GM18951 (cell line): ENCODE data around the gene KMT5B.
A peak's percentile ranks its signal among the peaks of the same experiment; 100 is the strongest.

ENCODE experiments used
- POLR2A ChIP-seq: IDR thresholded peaks from 4 replicates; pipeline ENCODE4 v1.6.1; 2011; ENCODE audit warnings: mild to moderate bottlenecking; ENCODE audit not compliant: insufficient read length, insufficient read depth; ENCODE audit errors: extremely low read depth
- in situ Hi-C: fragments of 300-500 bp; cut with MboI; formaldehyde crosslinking; loops from one replicate; pipeline ENCODE4 v1.12.0; 2022; ENCODE audit warnings: low sequenced_read_pairs, mixed read lengths, inconsistent platforms; ENCODE audit not compliant: unreplicated experiment

KMT5B gene

DNA sequence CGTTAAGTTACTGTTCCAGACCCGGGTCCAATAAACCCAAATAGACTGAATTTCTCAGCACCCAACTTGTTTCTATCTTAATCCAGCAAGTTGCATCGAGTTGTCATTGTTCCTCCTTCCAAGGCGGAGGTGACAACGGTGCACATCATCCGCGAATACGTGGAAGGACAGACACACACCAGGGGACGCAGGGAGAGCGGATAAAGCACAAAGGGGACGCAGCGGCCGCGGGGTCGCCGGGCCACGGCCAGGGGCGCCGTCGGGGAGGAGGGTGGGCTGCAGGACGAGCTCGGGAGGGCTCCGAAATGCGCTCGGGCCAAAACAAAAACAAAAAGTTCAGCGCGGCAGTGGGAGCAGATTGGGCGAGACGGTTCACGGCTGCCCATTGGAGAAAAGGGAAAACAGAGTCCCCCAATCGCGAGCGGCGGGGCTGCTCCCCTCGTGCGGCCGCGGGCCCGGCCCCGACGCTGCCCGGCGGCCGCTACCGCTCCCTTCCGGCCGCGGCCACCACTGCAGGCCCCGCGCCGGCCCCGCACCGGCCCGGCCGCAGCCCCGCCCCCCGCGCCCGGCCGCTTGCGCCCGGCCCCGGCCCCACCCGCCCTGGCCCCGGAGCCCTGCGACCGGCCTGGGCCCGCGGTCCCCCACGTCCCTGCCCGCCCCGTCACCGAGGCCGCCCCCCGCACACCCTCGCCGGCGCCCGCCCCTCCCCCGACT, 518 bp downstream of the KMT5B start:
- in situ Hi-C loops: no loop called here

DNA sequence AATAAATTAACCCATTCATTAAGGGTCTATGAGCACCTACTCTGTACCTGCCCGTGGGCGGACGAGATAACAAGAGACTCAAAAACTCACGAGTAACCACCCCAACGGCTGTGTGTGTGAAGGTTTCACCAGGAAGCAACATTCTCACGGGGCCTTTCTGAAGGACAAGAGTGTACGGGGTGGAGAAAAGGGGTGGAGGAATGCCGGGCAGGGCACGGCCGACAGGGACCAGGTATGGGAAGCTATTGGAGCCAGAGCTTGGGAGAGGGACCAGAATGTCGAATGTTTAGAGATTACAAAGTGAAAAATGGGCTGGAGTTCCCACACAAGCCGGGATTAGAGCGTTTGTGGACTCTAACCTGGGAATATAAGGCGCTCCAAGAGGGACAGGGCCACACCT, 1.6 kb downstream of the KMT5B start:
- no peak for TF ChIP-seq POLR2A
- in situ Hi-C loops: no loop called here

More for the DNA sequence above, 518 bp downstream of the KMT5B start:
- peak; percentile 51 for TF ChIP-seq POLR2A

DNA sequence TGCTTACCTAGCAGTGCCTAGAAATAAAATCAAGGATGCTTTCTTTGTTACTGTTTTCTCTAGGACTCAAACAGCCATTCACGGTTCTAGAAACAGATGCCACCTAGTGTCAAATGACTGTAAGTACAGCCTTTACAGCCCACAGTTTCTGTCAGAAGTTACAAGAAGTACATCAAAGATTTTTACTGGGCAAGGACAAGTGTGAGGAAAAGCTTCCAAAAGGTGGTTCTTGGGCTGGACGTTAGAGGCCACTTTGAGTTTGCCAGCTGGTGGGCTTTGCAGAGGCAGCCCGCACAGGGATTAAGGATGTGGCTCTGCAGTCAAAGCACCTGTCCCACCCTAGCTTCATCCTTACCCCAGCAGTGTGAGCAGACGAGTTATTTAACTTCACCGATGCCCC, 6.9 kb downstream of the KMT5B start:
- in situ Hi-C loops: no loop called here

DNA sequence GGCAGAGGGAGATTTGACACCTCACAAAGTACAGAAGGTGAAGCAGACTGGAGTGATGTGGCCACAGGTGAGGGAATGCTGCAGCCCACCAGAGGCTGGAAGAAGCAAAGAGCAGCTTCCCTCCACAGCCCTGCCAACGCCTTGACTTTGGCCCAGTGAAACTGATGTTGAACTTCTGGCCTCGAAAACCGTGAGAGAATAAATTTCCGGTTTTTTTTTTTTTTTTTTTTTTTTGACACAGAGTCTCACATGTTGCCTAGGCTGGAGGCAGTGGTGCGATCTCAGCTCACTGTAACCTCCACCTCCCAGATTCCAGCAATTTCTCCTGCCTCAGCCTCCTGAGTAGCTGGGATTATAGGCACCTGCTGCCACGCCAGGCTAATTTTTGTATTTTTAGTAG, 8.7 kb downstream of the KMT5B start:
- no peak for TF ChIP-seq POLR2A
- in situ Hi-C loops: no loop called here

More for the DNA sequence above, 6.9 kb downstream of the KMT5B start:
- TF ChIP-seq POLR2A: no peak

DNA sequence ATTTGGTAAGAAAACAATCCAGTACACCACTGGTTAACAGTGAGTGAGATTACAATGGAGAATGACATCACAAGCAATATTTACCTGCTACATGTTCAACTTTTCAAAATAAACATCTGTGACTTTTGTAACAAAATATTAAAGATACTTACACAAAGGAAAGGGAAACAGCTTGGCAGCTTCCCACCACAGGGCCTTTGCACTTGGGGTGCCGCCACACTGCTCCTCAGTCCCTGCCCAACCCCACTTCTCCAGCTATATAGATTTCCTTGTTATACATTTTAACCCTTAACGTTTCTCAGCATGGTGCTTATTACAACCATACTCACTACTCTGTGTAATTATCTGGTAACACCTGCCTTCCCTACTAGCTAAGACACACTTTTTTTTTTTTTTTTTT, 10.9 kb downstream of the KMT5B start:
- in situ Hi-C loops: no loop called here
- TF ChIP-seq POLR2A: no peak

DNA sequence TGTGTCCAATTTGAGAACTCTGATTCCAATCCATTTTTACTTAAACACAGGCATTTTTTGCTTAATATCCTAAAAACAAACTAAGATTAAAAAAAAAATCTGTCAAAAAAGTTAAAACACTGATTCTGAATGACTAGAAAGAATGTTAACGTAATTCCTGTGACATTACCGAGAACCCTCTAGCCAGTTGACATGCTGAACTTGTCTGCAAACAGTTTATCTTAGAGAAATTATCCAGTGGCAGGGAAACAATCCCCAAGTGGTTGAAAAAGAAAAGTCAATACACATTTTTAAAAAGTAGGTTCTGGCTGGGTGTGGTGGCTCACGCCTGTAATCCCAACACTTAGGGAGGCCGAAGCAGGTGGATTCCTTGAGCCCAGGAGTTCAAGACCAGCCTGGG, 11.6 kb downstream of the KMT5B start:
- TF ChIP-seq POLR2A: no peak
- in situ Hi-C loops: no loop called here

DNA sequence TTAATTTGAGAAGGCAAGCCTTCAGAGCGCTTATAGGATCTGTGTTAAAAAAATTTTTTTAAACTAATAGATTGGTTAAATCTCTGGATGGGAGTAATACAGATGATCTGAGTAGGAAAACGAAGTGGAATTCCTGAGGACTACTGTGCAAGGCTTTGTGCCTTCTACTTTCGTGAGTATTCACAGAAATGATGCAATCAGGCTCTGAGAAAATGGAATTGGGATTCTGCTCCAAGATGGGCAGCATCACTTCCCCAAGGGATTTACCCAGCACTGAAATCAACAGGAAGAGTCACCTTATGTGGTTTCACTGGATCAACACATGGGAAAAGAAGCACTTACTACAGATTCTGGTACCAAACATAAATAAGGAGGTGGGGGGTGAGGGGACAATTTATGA, 12.5 kb downstream of the KMT5B start:
- TF ChIP-seq POLR2A: no peak
- in situ Hi-C loops: no loop called here

DNA sequence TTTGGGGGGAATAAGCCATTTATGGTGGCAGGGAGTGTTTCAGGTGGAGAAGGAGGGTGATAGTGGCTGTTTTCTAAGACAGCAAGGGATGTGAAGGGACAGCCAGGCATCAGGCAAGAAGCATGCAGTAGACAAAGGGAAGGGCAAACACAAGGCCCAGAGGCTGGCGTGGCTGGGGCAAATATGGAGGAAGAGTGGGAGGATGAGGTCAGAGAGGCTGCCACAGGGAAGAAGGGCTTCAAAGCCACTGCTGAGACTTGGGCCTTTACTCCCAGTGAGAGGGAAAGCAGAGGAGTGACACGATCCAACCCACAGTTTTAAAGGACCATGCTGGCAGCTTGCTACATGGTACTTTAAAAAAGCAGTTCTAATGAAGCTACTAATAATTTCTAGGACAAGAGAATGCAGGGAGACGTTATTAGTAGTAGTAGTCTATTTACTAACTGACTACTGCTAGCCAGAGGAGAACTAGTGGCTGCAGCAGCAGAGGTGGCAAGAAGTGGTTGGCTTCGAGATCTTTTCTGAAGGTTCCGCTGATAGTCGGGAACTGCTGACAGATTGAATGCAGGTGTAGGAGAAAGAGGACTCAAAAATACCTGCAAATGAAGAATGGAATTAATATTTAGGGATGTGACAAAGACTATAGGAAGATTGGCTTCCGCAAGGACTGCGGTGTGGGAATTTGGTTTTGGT, 13.7 kb downstream of the KMT5B start:
- no peak for TF ChIP-seq POLR2A
- in situ Hi-C loops: no loop called here

DNA sequence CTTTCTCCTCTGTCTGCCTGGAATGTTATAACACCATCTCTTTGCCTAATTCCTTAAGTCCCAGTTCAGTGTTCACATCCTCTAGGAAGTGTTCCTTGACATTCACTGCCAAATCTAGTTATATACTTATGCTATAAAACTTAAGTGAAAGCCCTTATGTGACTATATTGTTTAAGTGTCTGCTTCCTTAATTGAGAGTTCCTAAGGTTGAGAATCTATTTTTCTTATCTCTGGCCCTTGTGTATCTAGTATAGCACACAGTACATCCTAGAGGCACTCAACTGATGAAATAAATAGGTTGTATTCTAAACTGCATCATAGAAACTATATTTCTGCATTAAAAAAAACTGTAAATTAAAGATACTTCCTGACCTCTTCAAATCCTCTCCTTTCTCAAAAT, 16.9 kb downstream of the KMT5B start:
- no peak for TF ChIP-seq POLR2A
- in situ Hi-C loops: no loop called here

DNA sequence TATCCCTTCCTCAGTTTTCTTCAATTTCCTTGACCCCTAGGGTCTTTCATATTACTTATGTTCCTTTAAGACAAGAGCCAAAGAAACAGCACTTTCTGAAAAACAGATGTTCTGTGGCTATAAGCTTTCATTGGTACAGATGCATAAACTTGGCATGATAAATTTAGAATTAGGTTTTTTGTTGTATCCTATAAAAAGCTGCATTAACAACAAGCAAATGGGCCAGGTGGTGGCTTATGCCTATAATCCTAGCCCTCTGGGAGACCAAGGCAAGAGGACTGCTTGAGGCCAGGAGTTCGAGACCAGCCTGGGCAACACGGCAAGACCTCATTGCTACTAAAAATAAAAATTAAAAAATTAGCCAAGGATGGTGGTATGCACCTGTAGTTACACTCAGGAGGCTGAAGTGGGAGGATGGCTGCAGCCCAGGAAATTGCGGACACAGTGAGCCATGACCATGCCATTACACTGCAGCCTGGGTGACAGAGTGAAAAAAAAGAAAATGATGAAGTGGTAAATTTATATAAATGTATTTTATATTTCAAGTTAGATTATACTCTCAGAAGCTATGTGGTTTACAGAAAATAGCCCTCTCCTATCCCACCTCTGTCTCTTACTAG, 18.3 kb downstream of the KMT5B start:
- in situ Hi-C loops: no loop called here
- TF ChIP-seq POLR2A: no peak

DNA sequence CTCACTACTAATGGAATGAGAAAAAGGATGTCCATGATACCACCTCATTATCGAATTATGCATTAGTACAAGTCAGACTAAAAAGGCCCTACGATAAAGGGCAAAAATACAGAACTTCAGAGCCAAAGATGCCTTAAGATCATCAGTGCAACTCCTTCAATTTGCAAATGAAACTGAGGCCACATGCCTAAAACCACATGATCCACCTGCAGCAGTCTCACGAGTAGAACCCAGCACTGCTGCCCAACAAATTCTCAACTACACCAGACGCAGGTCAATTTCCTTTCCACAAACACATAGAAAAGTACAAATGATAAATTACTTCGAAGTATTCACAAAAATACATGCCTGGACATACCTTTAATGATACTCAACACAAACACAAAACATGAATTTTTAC, 20.1 kb downstream of the KMT5B start:
- in situ Hi-C loops: no loop called here

DNA sequence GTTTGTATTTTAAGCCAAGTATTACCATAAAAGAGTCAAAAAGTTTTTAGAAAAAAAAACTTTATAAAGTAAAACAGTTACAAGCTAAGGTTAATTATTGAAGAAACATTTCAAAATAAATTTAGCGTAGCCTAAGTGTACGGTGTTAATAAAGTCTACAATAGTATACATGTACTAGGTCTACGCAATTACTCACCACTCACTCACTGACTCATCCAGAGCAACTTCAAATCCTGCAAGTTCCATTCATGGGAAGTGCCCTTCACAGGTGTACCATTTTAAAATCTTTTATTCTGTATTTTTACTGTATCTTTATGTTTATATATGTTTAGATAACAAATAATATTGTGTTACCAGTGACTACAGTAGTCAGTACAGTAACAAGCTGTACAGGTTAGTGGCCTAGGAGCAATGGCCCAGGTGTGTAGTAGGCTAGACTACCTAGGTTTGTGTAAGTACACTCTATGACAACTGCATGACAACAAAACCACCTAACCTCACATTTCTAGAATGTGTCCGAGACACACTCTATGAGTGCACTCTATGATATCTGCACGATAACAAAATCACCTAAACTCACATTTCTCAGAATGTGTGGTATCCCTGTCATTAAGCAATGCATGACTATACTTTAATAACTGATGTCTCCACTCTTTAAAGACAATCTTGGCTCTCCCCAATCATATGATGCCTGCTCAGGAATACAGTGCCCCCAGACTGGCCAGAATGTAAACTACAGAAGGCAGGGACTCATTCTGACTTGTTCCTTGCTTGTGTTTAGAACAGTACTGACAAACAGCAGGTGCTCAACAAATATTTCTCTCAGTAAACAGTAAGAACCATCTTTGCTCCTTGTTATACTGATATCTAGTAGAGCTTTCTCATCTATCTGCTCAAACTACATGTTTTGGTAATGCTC, 21.2 kb downstream of the KMT5B start:
- in situ Hi-C loops: no loop called here
- no peak for TF ChIP-seq POLR2A

More for the DNA sequence above, 20.1 kb downstream of the KMT5B start:
- TF ChIP-seq POLR2A: no peak

DNA sequence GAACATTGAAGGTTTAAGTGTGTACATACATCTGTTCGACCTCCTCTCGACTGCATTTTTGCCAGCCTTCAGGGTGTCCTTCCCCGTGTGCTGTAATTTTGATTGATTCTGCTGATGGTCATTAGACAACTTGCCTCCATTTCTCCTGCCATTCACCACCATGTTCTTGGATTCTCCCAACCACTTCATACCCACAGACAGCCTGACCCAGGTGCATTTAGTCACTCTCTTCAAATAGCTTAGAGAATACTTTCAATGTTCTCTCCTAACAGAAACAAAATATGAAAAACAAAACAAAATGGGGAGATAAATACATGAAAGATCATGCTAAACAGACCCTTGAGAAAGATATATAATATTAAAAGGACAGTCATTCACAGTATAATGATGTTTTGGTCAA, 23.2 kb downstream of the KMT5B start:
- no peak for TF ChIP-seq POLR2A
- in situ Hi-C loops: no loop called here

DNA sequence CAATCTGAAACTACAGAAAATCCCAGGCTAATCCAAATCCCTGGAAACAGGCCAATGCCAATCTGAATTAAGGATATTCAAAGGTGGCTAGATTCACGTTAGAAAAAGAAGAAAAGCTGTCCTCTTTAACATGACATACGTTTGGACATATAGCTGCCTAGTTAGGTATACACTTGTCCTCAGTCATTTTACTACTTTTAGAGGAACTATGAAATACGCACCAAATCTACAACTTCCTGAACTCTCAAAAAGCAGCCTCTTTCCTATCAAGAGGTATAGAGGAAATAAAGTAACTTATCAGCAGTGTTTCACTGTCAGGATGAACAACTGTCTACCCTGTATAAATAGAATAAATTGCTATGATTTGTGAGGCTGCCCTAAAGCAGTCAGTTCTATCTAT, 24.0 kb downstream of the KMT5B start:
- in situ Hi-C loops: no loop called here
- TF ChIP-seq POLR2A: no peak
